GM12875 (cell line): ENCODE measurements around the gene ZC3H12C.
"Not testable (repeated sequence)": the region's sequence is repeated elsewhere in the genome, so short reads cannot be mapped to it uniquely, and the experiment has no call there.

Experiments
- H3K4me3 ChIP-seq: one replicate; pipeline ENCODE4 v1.5.1; 2011; ENCODE audit warnings: low read depth, low read length, control low read depth
- CTCF ChIP-seq: IDR thresholded peaks from 2 replicates; pipeline ENCODE4 v1.5.1; 2011; ENCODE audit warnings: low read depth, mild to moderate bottlenecking, control low read depth, inconsistent platforms, low read length, moderate library complexity, borderline replicate concordance; ENCODE audit not compliant: insufficient read depth

ZC3H12C gene

GRCh38 chr11:110199184-110199981, 106.2 kb downstream of the ZC3H12C start:
- no peak overlapping the region for H3K4me3 ChIP-seq
- TF ChIP-seq CTCF: no peak

GRCh38 chr11:110200241-110200640, 107.0 kb downstream of the ZC3H12C start:
- TF ChIP-seq CTCF: no peak
- H3K4me3 ChIP-seq: no peak overlapping the region

- TF ChIP-seq CTCF: no peak
- no peak overlapping the region for H3K4me3 ChIP-seq
Observed at GRCh38 chr11:110200836-110201235, 107.6 kb downstream of the ZC3H12C start.

- no peak overlapping the region for H3K4me3 ChIP-seq
- no peak for TF ChIP-seq CTCF
Observed at GRCh38 chr11:110207123-110207522, 113.9 kb downstream of the ZC3H12C start.

GRCh38 chr11:110208678-110209312, 115.6 kb downstream of the ZC3H12C start:
- not testable (repeated sequence) for H3K4me3 ChIP-seq

- H3K4me3 ChIP-seq: not testable (repeated sequence)
Observed at GRCh38 chr11:110209313-110209694, 116.1 kb downstream of the ZC3H12C start.

- no peak overlapping the region for H3K4me3 ChIP-seq
- no peak for TF ChIP-seq CTCF
Observed at GRCh38 chr11:110217223-110217877, 124.2 kb downstream of the ZC3H12C start.

- TF ChIP-seq CTCF: no peak
- no peak overlapping the region for H3K4me3 ChIP-seq
Observed at GRCh38 chr11:110217936-110218335, 124.7 kb downstream of the ZC3H12C start.
